Peyer's patch (tissue), 4 donors: ENCODE data around the gene AMHR2. TPM values are rescaled to one million over a fixed set of nuclear protein-coding genes. Genes with fewer than 3 reads are reported as not detected.

Experiments used
- DNase-seq, 3 donors: peaks; one replicate each; pipeline ENCODE4 v3.0.0-alpha.2; 2017 to 2019
- H3K27ac ChIP-seq, 4 donors: fragments of 200-600 bp; sonication (generic); one replicate each; pipeline ENCODE4 v1.5.1; 2016 to 2019
- H3K27me3 ChIP-seq, 2 donors: fragments of 200-600 bp; sonication (generic); one replicate each; pipeline ENCODE4 v1.5.1; 2019
- H3K36me3 ChIP-seq, 3 donors: fragments of 200-600 bp; sonication (generic); one replicate each; pipeline ENCODE4 v1.5.1; 2016 to 2019
- H3K4me1 ChIP-seq, 4 donors: fragments of 200-600 bp; sonication (generic); one replicate each; pipeline ENCODE4 v1.5.1; 2016 to 2019
- H3K4me3 ChIP-seq, 4 donors: fragments of 200-600 bp; sonication (generic); 1 replicate in 3 of 4; 2 replicates in 1 of 4; pipeline ENCODE4 v1.5.1; 2016 to 2019; ENCODE audit warnings: mild to moderate bottlenecking in 1 of 4
- H3K9me3 ChIP-seq, 4 donors: fragments of 200-600 bp; sonication (generic); one replicate each; pipeline ENCODE4 v1.5.1; 2016 to 2019; ENCODE audit warnings: mild to moderate bottlenecking in 1 of 4
- POLR2A ChIP-seq, 2 donors: fragments of 450-650 bp; IDR thresholded peaks; one replicate each; pipeline ENCODE4 v1.5.1; 2017; ENCODE audit warnings: antibody characterized with exemption in 2 of 2, mild to moderate bottlenecking in 2 of 2, moderate library complexity in 2 of 2
- total RNA-seq, 4 donors: library from RNA; depleted of rRNA; stranded (reverse); fragments of >200 nt; gene quantifications; one replicate each; pipeline ENCODE4 v1.1.0, GENCODE V29; 2016
- TF ChIP-seq, protein P1 (sequence below), 6 experiments: fragments of 450-650 bp in 4 of 6; fragments of 200-600 bp in 2 of 6; sonication (generic) in 1 of 6; IDR thresholded peaks; one replicate each; pipeline ENCODE4 v1.5.1; 2017 to 2019; ENCODE audit warnings: antibody characterized with exemption in 6 of 6, mild to moderate bottlenecking in 3 of 6, moderate library complexity in 1 of 6

AMHR2 gene
- total RNA-seq, 4 donors from 2014 or later: 0.40 TPM; not detected in 3

DNA sequence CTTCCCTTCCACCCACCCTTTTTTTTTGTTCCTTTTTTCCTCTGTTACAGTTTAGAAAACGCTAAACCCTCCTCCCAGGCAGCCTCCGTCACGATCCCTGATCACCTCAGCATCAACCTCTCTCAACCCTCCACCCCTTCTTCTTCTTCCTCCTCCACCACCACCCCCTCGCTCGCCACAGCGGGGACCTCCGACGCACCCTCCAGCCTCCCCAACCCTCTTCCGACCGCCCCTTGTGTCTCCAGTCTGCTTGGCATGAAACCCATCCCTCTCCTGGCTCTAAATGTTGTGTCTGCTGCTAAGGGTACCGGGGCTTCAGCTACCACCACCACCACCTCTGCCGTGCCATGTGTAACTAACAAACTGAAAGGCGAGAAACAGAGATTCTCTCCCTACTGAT lies 51.2 kb downstream of the AMHR2 start:
- Histone ChIP-seq H3K4me1 (peaks cover 0 to 5% (median 0%) of the 10 kb centered on the region in 4 donors), H3K4me3 (no peak overlapping the region), H3K36me3 (peaks cover 0 to 99% (median 0%) of the 10 kb centered on the region in 3 donors), H3K9me3 (no peaks in the 10 kb centered on the region), H3K27me3 (no peaks in the 10 kb centered on the region), H3K27ac (no peak overlapping the region)
- TF ChIP-seq POLR2A (IDR thresholded peaks at IDR 0.05): no peak
- no peak for DNase-seq

DNA sequence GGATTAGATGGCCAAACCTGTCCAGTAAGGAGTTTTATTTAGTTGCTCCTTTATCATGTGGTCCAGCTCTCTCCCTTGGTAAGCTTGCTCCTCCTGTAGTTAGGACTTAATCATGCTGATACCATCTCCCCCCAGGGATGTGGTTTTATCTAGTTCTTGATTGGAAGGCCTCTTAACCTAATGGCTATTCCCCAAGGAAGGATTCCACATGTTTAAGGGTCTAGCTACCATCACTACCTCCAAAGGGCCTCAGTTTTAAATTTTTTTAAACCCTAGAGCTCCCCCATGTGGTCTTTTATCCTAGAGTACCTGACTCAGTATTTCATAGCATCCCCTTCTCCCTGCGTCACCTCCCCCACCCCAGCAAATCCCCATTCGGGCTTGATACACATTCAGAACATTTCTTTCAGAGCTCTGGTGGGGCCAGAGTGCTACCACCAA lies 53.1 kb downstream of the AMHR2 start:
- TF ChIP-seq POLR2A (IDR thresholded peaks at IDR 0.05): no peak
- TF ChIP-seq, protein P1, sequence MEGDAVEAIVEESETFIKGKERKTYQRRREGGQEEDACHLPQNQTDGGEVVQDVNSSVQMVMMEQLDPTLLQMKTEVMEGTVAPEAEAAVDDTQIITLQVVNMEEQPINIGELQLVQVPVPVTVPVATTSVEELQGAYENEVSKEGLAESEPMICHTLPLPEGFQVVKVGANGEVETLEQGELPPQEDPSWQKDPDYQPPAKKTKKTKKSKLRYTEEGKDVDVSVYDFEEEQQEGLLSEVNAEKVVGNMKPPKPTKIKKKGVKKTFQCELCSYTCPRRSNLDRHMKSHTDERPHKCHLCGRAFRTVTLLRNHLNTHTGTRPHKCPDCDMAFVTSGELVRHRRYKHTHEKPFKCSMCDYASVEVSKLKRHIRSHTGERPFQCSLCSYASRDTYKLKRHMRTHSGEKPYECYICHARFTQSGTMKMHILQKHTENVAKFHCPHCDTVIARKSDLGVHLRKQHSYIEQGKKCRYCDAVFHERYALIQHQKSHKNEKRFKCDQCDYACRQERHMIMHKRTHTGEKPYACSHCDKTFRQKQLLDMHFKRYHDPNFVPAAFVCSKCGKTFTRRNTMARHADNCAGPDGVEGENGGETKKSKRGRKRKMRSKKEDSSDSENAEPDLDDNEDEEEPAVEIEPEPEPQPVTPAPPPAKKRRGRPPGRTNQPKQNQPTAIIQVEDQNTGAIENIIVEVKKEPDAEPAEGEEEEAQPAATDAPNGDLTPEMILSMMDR (IDR thresholded peaks at IDR 0.05): peak in 1 of 6 experiments; percentile 19
- Histone ChIP-seq H3K27me3 (no peaks in the 10 kb centered on the region), H3K4me3 (no peak overlapping the region), H3K36me3 (peaks cover 0 to 99% (median 0%) of the 10 kb centered on the region in 3 donors), H3K9me3 (no peaks in the 10 kb centered on the region), H3K4me1 (peaks cover 0 to 11% (median 0%) of the 10 kb centered on the region in 4 donors), H3K27ac (no peak overlapping the region)
- DNase-seq: no peak

DNA sequence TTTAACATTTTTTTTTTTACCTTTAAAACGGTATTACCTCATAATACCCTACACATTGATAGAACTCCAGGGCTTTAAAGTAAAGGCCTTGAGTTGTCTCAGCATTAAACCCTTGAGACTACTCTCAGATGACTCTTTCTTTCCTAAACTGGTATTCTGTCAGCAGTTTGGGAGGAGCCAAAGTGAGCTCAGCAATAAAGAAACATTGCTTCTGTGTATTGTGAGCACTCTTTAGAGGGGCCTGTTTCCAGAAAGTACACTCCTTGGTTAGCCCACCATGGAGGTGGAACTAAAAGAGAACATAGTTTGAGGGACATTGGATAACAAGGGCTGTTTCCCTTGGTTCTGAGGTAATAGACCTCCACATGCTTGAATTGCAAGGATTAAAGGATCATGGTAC lies 55.2 kb downstream of the AMHR2 start:
- H3K36me3 ChIP-seq: peaks cover 0 to 98% (median 0%) of the 10 kb centered on the region in 3 donors
- no peaks in the 10 kb centered on the region for H3K9me3 ChIP-seq
- no peak for DNase-seq
- H3K4me1 ChIP-seq: peaks cover 0 to 25% (median 2%) of the 10 kb centered on the region in 4 donors
- H3K27ac ChIP-seq: no peak overlapping the region
- no peak for TF ChIP-seq POLR2A (IDR thresholded peaks at IDR 0.05)
- TF ChIP-seq, protein P1 (IDR thresholded peaks at IDR 0.05): no peak
- no peaks in the 10 kb centered on the region for H3K27me3 ChIP-seq
- H3K4me3 ChIP-seq: no peak overlapping the region

DNA sequence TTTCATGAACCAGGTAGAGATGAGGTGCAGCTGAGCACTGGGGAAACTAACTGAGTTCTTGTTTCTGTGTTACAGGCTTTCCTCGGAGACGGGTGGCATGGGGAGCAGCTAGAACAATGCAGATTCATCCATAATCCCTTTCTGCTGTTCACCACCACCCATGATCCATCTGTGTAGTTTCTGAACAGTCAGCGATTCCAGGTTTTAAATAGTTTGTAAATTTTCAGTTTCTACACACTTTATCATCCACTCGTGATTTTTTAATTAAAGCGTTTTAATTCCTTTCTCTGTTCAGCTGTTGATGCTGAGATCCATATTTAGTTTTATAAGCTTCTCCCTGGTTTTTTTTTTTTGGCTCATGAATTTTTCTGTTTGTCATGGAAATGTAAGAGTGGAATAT lies 55.7 kb downstream of the AMHR2 start:
- Histone ChIP-seq H3K27me3 (no peaks in the 10 kb centered on the region), H3K9me3 (no peaks in the 10 kb centered on the region), H3K27ac (no peak overlapping the region), H3K4me3 (no peak overlapping the region), H3K4me1 (peaks cover 0 to 25% (median 2%) of the 10 kb centered on the region in 4 donors), H3K36me3 (peaks cover 0 to 94% (median 0%) of the 10 kb centered on the region in 3 donors)
- TF ChIP-seq, protein P1 (IDR thresholded peaks at IDR 0.05): no peak
- TF ChIP-seq POLR2A (IDR thresholded peaks at IDR 0.05): no peak
- no peak for DNase-seq

DNA sequence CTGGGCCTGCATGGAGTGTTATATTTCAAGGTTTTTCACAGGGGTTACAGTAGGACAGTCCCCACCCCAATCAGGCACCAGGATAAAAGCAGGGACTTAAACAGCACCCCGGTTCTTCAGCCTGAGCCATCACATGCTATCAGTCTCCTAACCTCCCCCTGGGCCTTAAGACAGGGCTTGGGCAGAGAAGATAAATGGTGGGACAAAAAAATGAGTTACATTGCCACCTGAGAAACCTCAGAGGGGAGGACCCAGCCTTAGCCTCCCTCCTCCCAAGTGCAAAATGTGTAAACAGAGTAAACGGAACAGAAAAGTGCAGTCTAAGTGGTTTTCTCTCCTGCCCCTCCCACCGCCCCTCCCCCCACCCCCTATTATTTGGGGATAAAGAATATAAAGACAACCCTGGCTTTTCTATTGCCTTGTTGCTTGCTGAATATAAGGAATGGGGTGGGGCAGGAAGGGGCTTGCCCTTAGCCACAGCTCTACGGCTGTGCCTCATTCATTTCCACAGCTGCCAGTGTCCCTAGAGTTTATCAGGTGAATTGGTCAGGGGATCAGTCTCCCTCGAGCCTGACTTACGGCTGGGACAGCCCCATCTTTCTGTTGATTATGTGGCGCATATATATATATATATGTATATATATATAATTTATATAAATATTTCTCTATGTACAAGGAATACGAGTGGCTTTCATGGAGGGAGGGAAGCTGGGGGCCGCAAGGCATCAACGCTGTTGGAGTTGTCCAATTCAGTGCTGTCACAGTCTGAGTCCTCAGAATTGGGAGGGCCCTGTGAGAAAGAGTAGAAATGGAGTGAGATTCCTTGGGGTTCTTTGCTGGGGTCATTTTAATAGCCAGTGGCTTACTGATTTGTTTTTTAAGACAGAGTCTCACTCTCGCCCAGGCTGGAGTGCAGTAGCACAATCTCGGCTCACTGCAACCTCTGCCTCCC lies 57.1 kb downstream of the AMHR2 start:
- H3K4me3 ChIP-seq: no peak overlapping the region
- no peaks in the 10 kb centered on the region for H3K27me3 ChIP-seq
- H3K27ac ChIP-seq: no peak overlapping the region
- peaks cover 0 to 89% (median 0%) of the 10 kb centered on the region in 3 donors for H3K36me3 ChIP-seq
- no peaks in the 10 kb centered on the region for H3K9me3 ChIP-seq
- TF ChIP-seq POLR2A (IDR thresholded peaks at IDR 0.05): no peak
- TF ChIP-seq, protein P1 (IDR thresholded peaks at IDR 0.05): no peak
- DNase-seq: no peak
- H3K4me1 ChIP-seq: peaks cover 0 to 19% (median 2%) of the 10 kb centered on the region in 4 donors

Other genes starting within 250 kb of the AMHR2 start
- gene ZNF740, start 243.1 kb upstream of the AMHR2 start, total RNA-seq: 10 to 100 TPM; 11.9 to 38.8 (median 23.1) TPM
- gene CSAD, start 242.9 kb upstream of the AMHR2 start, total RNA-seq: 100 to 1,000 TPM in 2 of 4 donors, 10 to 100 TPM in 2; 36.1 to 154 (median 109) TPM
- gene ITGB7, start 216.6 kb upstream of the AMHR2 start, total RNA-seq: 10 to 100 TPM in 1 of 4 donors, 1 to 10 TPM in 3; 3.8 to 66.0 (median 4.4) TPM
- 10 to 100 TPM in 1 of 4 donors, 1 to 10 TPM in 3; 1.9 to 10.7 (median 5.7) TPM for gene RARG, start 191.6 kb upstream of the AMHR2 start, total RNA-seq
- gene ESPL1, start 155.6 kb upstream of the AMHR2 start, total RNA-seq: 100 to 1,000 TPM in 1 of 4 donors, 10 to 100 TPM in 3; 47.0 to 108 (median 87.0) TPM
- 100 to 1,000 TPM; 223 to 578 (median 263) TPM for gene PFDN5, start 128.3 kb upstream of the AMHR2 start, total RNA-seq
- gene MYG1, start 124.2 kb upstream of the AMHR2 start, total RNA-seq: 10 to 100 TPM; 18.4 to 25.6 (median 24.8) TPM
- gene AAAS, start 102.2 kb upstream of the AMHR2 start, total RNA-seq: 100 to 1,000 TPM in 1 of 4 donors, 10 to 100 TPM in 3; 36.4 to 143 (median 51.1) TPM
- not detected for gene SP7, start 87.5 kb upstream of the AMHR2 start, total RNA-seq
- 10 to 100 TPM; 56.1 to 83.4 (median 67.8) TPM for gene SP1, start 43.7 kb upstream of the AMHR2 start, total RNA-seq
- gene PRR13, start 17.9 kb downstream of the AMHR2 start, total RNA-seq: 100 to 1,000 TPM; 160 to 541 (median 423) TPM
- 100 to 1,000 TPM; 384 to 549 (median 500) TPM for gene PCBP2, start 28.2 kb downstream of the AMHR2 start, total RNA-seq
- 10 to 100 TPM in 3 of 4 donors, 1 to 10 TPM in 1; 6.5 to 44.6 (median 11.6) TPM for gene MAP3K12, start 75.6 kb downstream of the AMHR2 start, total RNA-seq
- gene TARBP2, start 77.4 kb downstream of the AMHR2 start, total RNA-seq: 10 to 100 TPM; 25.7 to 30.3 (median 27.2) TPM
- gene NPFF, start 83.6 kb downstream of the AMHR2 start, total RNA-seq: not detected
- 10 to 100 TPM; 25.6 to 38.0 (median 29.8) TPM for gene ATF7, start 202.5 kb downstream of the AMHR2 start, total RNA-seq